SK-N-SH (cell line): ENCODE measurements around the gene PRKG1.

ENCODE experiments used
- EP300 ChIP-seq, 2 experiments: IDR thresholded peaks; 2 replicates each; pipeline versions ENCODE4 v1.4.0 to v1.6.1; 2012; ENCODE audit warnings: borderline replicate concordance in 1 of 2, low read depth in 1 of 2, low read length in 1 of 2
- TAF1 ChIP-seq: IDR thresholded peaks from 2 replicates; pipeline ENCODE4 v1.6.1; 2012; ENCODE audit warnings: low read depth, mild to moderate bottlenecking, low read length, moderate library complexity, borderline replicate concordance

- TF ChIP-seq EP300 (IDR thresholded peaks at IDR 0.05; ENCODE audit: borderline replicate concordance in 1 of 2, low read depth in 1 of 2, low read length in 1 of 2) (no peak), TAF1 (no peak)
These were observed 1072.5 kb downstream of the PRKG1 start for GRCh38 chr10:52146766-52147165.
